Left hindlimb (tissue), 1 donor: ENCODE measurements around the gene ARHGAP24.

Experiments used
- DNase-seq: peaks from one replicate; pipeline ENCODE4 v3.0.0-alpha.2; 2018

ARHGAP24 gene

DNA sequence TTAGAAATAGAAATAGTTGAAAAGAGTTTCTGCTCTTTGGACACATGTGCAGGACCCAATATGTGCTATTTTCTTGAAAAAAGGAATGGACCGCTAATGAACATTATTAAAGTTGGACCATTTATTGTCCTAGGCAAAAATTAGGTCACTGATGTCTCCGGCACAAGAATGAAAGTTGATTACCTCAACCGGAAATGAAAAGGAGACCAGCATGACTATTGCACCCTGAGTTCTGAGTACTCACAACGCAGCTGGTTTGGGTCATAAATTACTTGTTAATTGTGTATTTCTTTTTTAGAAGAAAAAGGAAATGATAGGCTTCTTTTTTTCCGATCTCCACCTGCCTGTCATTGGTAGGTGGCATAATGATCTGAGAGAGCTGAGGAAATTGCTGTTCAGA lies 232.7 kb downstream of the ARHGAP24 start:
- no peak for DNase-seq

- no peak for DNase-seq
These were observed 233.5 kb downstream of the ARHGAP24 start for GRCh38 chr4:85708468-85708867.

GRCh38 chr4:85713005-85713404 lies 238.1 kb downstream of the ARHGAP24 start:
- no peak for DNase-seq

GRCh38 chr4:85715991-85716737 lies 241.2 kb downstream of the ARHGAP24 start:
- no peak for DNase-seq

- DNase-seq, result no peak
These were observed 242.4 kb downstream of the ARHGAP24 start for GRCh38 chr4:85717351-85717750.

GRCh38 chr4:85717847-85718246 lies 242.9 kb downstream of the ARHGAP24 start:
- no peak for DNase-seq

- no peak for DNase-seq
These were observed 245.8 kb downstream of the ARHGAP24 start for GRCh38 chr4:85720735-85721134.

- DNase-seq, result no peak
These were observed 247.5 kb downstream of the ARHGAP24 start for GRCh38 chr4:85722401-85722800.

- no peak for DNase-seq
These were observed 247.9 kb downstream of the ARHGAP24 start for GRCh38 chr4:85722807-85723206.

DNA sequence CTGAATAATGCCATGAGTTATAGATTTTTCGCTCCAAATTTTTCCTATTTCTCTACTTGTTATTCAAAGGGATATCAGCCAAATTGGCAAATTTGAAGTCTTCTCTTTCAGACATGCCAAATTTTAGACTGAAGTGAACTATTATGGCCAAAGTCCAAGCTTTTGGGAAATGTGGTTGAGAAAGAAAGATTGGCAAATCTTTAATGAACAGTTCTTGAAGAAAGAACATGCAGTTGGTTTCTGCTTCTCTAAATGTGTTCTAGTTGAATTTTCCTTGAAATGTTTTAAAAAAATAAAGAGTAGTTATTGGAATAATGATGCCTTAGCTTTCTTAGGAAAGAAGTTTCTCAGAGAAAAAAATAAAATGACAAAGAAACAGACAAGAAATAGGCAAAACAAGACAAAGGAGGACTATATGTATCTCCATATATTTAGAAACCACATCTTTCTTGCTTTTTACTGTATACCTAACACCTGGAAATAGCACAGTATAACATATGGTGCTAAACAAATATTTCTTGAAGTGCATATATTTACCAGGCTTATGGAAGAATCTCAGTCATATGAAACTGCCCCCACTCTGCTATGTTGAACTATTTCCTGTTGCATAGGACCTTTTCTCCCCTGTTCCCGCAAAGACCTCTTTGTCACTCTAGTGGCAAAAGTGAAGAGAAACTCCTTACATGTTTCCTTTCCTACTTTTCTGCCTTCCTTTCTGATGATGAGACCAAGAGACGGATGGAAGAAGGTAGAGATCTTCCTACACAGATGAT lies 250.0 kb downstream of the ARHGAP24 start:
- no peak for DNase-seq

- DNase-seq, result peak; percentile 47
These were observed 250.8 kb downstream of the ARHGAP24 start for GRCh38 chr4:85725721-85726170.

GRCh38 chr4:85726555-85726954 lies 251.6 kb downstream of the ARHGAP24 start:
- no peak for DNase-seq

GRCh38 chr4:85728464-85728863 lies 253.5 kb downstream of the ARHGAP24 start:
- DNase-seq, result no peak

DNA sequence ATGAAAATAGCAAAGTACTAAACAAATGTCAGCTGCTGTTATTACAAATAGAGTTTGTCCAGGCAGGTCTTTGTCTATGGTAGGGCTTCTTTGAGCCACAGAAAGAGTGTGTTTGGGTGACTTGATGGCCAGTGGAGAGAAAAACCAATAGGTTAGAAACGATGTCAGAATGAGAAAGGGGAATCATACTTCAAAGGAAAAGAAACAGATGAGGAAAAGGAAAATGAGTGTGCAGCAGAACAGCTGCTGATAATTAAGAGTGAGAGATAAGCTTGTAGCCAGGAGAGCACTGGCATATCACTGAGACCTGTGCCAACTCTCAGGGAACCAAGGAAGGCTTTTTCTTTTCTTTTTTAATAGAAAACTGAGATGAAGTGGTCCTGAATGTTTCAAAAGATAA lies 257.2 kb downstream of the ARHGAP24 start:
- no peak for DNase-seq

GRCh38 chr4:85733798-85734197 lies 258.8 kb downstream of the ARHGAP24 start:
- DNase-seq, result no peak

GRCh38 chr4:85734424-85734831 lies 259.5 kb downstream of the ARHGAP24 start:
- no peak for DNase-seq

DNA sequence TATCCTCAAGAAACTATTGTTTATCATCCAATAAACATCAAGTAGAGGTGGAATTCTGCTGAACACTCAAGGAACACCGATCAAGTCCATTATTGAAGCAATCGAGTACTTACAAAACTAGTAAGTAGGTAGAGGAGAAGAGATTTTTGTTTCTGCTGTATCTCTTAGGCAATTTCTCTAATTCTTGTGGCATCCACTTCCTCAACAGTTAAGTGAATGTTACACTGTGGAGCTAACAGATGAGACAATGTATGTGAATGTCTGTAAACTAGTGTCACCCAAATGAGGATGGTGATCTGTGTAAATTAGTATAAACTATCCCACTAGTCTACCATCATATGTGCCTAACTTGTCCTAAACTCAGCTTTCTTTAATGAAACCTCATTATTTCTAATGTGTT lies 261.6 kb downstream of the ARHGAP24 start:
- DNase-seq, result no peak

DNA sequence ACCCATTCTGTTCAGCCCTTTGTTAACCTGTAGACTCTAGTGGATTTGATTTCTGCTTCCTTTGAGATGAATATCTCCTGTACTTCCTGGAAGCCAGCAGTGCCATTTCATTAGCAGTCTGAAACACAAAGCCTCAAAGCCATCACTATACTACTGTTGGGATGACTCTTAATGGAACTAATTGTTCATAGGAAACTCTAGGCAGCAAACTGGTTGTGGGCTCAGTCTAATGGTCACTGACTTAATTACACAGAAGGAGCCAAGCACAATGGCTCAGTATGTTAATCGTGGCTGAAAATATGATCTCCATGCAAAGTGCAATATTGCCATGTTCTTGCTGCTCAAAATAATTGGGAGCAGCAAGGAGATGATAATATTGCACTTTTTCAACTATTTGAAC lies 262.3 kb downstream of the ARHGAP24 start:
- DNase-seq, result no peak

GRCh38 chr4:85738721-85739120 lies 263.8 kb downstream of the ARHGAP24 start:
- no peak for DNase-seq

DNA sequence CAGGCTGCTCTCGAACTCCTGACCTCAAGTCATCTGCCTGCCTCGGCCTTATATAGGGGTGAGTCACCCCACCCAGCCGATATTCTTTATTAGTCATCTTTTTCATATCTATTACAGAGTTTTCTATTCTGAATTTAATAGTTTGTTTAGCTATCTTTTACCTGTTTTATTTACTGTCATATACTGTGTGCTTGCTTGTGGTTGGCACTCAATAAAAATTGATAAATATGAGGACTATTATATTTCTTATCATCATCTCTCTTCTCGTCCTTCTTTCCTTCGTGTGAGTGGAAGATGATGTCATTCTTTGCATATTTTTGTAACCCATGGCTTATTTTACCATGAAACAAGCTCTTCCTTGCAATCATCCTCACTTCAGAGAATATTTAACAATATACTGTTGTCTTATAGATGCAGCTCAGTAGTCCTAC lies 265.5 kb downstream of the ARHGAP24 start:
- DNase-seq, result no peak

DNA sequence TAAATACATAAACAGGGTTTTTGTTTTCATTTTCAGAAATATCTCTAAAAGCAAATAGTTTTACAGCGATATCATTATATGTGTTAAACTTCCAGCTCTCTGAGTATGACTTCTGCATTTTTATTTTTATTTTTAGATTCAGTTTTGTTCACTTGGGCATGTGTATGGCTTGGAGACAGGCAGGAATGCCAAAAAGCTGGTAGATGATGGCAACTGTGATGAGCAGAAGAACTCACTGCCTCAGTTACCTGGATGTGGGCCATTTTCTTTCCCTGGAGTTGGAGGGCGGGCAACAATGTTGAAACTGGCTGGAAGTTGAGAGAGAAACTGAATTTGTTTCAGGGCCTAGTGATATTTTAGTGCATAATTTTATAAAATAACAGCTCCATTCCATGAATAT lies 266.4 kb downstream of the ARHGAP24 start:
- no peak for DNase-seq

- DNase-seq, result no peak
These were observed 267.1 kb downstream of the ARHGAP24 start for GRCh38 chr4:85741921-85742591.

DNA sequence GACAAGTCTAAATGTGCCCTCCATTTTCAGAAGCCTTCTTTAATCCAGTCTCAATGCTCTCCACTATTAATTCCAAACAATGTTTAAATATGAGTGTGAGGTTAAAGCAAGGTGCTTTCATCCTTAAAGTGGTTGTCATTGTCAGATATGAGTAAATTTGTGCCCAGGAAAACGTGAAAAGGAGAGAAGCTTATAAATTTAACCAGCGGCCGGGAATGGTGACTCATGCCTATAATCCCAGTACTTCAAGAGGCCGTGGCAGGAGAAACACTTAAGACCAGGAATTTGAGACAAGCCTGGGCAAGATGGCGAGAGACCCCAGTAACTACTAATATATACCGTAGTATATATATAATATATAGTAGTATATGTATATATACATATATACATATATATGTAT lies 270.0 kb downstream of the ARHGAP24 start:
- no peak for DNase-seq

GRCh38 chr4:85745939-85746338 lies 271.0 kb downstream of the ARHGAP24 start:
- no peak for DNase-seq
